Measurements from ENCODE around the gene KRI1.

KRI1 gene

DNA sequence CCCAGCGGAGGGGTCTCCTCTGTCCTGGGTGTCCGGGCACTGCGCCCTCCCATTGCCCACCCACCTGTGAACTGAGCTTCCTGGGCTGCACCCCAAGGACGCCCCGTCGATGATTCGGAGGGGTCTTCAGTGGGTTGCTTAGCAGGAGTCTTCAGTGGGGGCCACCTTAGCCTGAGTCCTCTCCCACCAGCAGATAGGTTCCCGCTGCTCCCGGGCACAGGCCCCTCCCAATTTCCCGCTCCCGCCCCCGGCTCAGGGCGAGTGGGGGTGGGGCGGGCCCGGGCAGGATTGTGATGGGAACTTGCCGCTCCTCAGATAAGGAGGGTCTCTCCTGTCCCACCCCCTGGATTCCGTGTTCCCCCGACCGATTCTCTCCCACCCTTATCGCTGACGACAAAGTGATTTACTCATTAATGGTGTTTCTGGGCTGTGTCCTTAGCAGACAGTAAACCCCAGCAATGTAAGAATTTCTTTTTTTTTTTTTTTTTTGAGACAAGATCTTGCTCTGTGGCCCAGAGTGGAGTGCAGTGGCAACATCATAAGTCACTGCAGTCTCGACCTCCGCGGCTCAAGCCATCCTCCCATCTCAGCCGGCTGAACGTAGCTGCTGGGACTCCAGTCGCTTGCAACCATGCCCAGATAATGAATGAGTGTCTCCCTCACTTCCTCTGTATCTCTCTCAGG is 47.9 kb downstream of the KRI1 start:
- peak; percentile 40 for DNase-seq

- DNase-seq = peak; percentile 33
These were observed 48.5 kb downstream of the KRI1 start, which contains the start of gene S1PR5 for GRCh38 chr19:10517361-10517759. TSS of gene S1PR5 (minus strand) at chr19:10517447. CDS start at chr19:10515011, 2,436 bp downstream.

- peak; percentile 24 for DNase-seq
These were observed 49.0 kb downstream of the KRI1 start for GRCh38 chr19:10516671-10517286.

DNA sequence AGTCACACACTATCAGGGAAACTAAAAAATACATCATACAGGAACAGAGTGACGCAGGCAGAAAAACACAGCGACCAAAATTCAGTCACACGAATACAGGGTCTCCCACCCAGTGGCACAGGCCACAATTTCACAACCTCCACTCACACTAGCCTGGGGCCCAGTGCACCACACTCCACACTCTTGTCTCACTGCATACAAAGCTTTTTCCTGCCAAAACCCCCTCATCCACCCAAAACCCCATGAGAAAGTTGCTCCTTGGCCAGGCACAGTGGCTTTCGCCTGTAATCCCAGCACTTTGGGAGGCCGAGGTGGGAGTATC is 49.8 kb downstream of the KRI1 start:
- DNase-seq = peak; percentile 69

- DNase-seq = peak; percentile 48
These were observed 51.3 kb downstream of the KRI1 start for GRCh38 chr19:10514211-10515145.

- no peak for DNase-seq
These were observed 52.6 kb downstream of the KRI1 start for GRCh38 chr19:10513223-10513622.

DNA sequence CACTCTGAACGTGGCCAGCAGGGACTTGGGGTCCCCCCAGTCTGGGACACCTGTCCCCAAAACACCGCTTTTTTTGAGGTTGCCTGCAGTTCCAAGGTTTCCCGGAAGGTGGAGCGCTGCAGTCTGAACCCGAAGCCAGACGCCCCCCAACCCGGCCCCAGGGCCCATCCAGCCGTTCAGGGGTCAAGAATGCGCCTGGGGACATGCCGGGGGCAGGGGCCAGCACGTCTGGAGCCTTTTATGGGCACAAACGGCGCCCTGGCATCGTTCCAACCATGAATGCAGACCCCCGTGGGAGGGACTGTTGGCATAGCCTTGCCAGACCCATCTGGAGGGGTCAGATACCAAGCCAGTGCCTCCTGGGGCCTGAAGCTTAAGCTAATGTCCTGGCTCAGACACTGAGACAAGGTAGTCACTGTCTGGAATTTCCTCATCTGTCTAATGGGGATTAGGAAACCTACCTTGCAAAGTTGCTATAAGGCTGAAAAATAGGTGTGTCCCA is 55.5 kb downstream of the KRI1 start:
- DNase-seq = peak; percentile 69

DNA sequence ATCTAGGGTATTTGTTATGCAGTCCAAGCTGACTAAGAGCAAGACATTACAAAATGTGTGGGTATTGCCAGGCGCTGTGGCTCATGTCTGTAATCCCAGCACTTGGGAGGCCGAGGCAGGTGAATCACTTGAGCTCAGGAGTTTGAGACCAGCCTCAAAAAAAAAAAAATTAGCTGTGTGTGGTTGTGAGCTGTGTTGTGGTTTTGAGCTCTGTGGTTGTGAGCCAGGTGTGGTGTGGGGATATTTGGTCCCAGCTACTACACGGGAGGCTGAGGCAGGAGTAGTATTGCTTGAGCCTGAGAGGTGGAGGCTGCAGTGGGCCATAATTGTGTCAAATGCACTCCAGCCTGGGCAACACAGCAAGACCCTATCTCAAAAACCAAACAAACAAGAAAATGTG is 57.1 kb downstream of the KRI1 start:
- no peak for DNase-seq

- DNase-seq = no peak
These were observed 57.8 kb downstream of the KRI1 start for GRCh38 chr19:10508036-10508435.

DNA sequence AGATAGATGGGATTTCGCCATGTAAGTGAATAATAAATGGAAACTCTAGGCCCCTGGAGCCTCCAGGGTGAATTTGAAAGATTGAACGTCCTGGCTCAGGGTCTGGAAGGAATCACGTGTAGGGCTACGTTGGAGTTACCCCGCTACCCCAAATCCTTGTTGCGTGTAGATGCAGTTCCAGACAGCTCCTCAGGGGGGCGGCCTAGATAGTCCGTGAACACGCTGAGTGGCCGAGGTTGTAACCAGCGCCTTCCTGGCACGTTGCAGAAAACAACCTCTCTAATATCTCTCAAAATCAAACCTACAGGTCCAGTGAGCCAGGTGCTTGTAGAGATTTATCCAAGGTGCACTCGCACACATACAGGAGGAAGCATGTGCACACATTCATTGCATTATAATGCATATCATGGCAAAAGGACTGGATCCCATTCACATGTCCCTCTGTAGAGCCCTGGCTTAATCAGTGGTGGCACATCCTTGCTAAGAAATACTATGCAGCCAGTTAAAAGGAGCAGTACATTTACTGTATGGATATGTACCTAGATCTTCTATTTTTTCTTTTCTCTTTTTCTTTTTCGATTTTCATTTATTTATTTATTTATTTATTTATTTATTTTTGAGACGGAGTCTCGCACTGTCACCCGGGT is 60.1 kb downstream of the KRI1 start:
- DNase-seq = peak; percentile 86

Data from CD4-positive, alpha-beta T cell treated with Interleukin-17A for 1 hour (primary cell).